AG20443 (cell line): ENCODE results near the gene TAF5.
"Not testable (repeated sequence)": the region's sequence is repeated elsewhere in the genome, so short reads cannot be mapped to it uniquely, and the experiment has no call there.

Source experiments
- DNase-seq: peaks from one replicate; pipeline ENCODE4 v3.0.0; 2012; ENCODE audit warnings: low spot score, mixed read lengths

Gene TAF5

GRCh38 chr10:103415581-103415980, 47.8 kb downstream of the TAF5 start:
- no peak for DNase-seq

GRCh38 chr10:103416436-103417147, 48.8 kb downstream of the TAF5 start:
- DNase-seq: peak; percentile 61

- DNase-seq: not testable (repeated sequence)
These were observed 49.3 kb downstream of the TAF5 start for GRCh38 chr10:103417148-103417469.

GRCh38 chr10:103417601-103418000, 49.8 kb downstream of the TAF5 start:
- DNase-seq: no peak

GRCh38 chr10:103419101-103419500, 51.3 kb downstream of the TAF5 start:
- no peak for DNase-seq

GRCh38 chr10:103423748-103424147, 56.0 kb downstream of the TAF5 start:
- DNase-seq: no peak

GRCh38 chr10:103427866-103428265, 60.1 kb downstream of the TAF5 start:
- DNase-seq: no peak

- no peak for DNase-seq
These were observed 61.3 kb downstream of the TAF5 start for GRCh38 chr10:103428989-103429643.

GRCh38 chr10:103429647-103430046, 61.9 kb downstream of the TAF5 start:
- no peak for DNase-seq

GRCh38 chr10:103431902-103432301, 64.1 kb downstream of the TAF5 start:
- no peak for DNase-seq

GRCh38 chr10:103433858-103434257, 66.1 kb downstream of the TAF5 start:
- no peak for DNase-seq
